ENCODE measurements around the gene IFITM1.

GRCh38 chr11:269146-269890, 44.5 kb upstream of the IFITM1 start:
- TF ChIP-seq UBTF (CRISPR knock-in tag; IDR thresholded peaks at IDR 0.05) = no peak
- TF ChIP-seq NFIC (IDR thresholded peaks at IDR 0.05; ENCODE audit: low read length) = no peak
- TF ChIP-seq RBFOX2 (IDR thresholded peaks at IDR 0.05; ENCODE audit: low read depth, low read length) = no peak
